ENCODE measurements around the gene VCAN. TPM values are rescaled to one million over a fixed set of nuclear protein-coding genes. Genes with fewer than 3 reads are reported as not detected.

The VCAN gene
- total RNA-seq, 1 donor from 2014 or later, result 341 TPM

- Mint-ChIP-seq H3K4me3 (no peak overlapping the region), H3K27me3 (no peaks in the 10 kb centered on the region), H3K9me3 (peaks cover 7% of the 10 kb centered on the region), H3K36me3 (peaks cover 16% of the 10 kb centered on the region), H3K27ac (peak overlapping the region; percentile 6), H3K4me1 (ENCODE audit: unreplicated experiment) (peaks cover 9% of the 10 kb centered on the region)
- TF ChIP-seq, protein P1, sequence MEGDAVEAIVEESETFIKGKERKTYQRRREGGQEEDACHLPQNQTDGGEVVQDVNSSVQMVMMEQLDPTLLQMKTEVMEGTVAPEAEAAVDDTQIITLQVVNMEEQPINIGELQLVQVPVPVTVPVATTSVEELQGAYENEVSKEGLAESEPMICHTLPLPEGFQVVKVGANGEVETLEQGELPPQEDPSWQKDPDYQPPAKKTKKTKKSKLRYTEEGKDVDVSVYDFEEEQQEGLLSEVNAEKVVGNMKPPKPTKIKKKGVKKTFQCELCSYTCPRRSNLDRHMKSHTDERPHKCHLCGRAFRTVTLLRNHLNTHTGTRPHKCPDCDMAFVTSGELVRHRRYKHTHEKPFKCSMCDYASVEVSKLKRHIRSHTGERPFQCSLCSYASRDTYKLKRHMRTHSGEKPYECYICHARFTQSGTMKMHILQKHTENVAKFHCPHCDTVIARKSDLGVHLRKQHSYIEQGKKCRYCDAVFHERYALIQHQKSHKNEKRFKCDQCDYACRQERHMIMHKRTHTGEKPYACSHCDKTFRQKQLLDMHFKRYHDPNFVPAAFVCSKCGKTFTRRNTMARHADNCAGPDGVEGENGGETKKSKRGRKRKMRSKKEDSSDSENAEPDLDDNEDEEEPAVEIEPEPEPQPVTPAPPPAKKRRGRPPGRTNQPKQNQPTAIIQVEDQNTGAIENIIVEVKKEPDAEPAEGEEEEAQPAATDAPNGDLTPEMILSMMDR (conservative IDR thresholded peaks at IDR 0.05), result no peak
- DNase-seq (ENCODE audit: extremely low spot score, unreplicated experiment), result no peak
Measured at GRCh38 chr5:83510260-83510659, 38.7 kb downstream of the VCAN start.

- TF ChIP-seq, protein P1 (conservative IDR thresholded peaks at IDR 0.05), result no peak
- Mint-ChIP-seq H3K27ac (no peak overlapping the region), H3K36me3 (peaks cover 14% of the 10 kb centered on the region), H3K4me1 (ENCODE audit: unreplicated experiment) (peaks cover 9% of the 10 kb centered on the region), H3K27me3 (no peaks in the 10 kb centered on the region), H3K9me3 (no peaks in the 10 kb centered on the region), H3K4me3 (no peak overlapping the region)
- no peak for DNase-seq (ENCODE audit: extremely low spot score, unreplicated experiment)
Measured at GRCh38 chr5:83512061-83512745, 40.7 kb downstream of the VCAN start.

DNA sequence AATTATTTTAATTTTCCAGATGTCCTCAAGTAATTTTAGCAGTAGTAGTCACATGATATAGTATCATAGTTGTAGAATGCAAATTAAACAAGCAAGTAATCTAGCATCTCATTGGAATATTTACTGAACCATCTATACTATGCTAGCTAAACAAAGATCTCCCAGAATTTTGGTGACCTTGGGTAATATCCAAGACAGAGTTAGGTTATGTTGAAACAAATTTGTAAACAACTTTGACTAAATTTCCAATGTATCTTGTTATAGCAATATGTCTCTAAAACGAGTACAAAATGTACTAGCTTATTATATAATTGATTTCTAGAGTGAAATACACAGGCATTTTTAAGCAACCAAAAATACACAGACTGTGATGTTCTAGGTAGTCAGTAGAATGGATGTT, 41.5 kb downstream of the VCAN start:
- Mint-ChIP-seq H3K9me3 (no peaks in the 10 kb centered on the region), H3K36me3 (peaks cover 14% of the 10 kb centered on the region), H3K4me3 (no peak overlapping the region), H3K27me3 (no peaks in the 10 kb centered on the region), H3K27ac (no peak overlapping the region), H3K4me1 (ENCODE audit: unreplicated experiment) (peaks cover 9% of the 10 kb centered on the region)
- no peak for DNase-seq (ENCODE audit: extremely low spot score, unreplicated experiment)
- TF ChIP-seq, protein P1 (conservative IDR thresholded peaks at IDR 0.05), result no peak

DNA sequence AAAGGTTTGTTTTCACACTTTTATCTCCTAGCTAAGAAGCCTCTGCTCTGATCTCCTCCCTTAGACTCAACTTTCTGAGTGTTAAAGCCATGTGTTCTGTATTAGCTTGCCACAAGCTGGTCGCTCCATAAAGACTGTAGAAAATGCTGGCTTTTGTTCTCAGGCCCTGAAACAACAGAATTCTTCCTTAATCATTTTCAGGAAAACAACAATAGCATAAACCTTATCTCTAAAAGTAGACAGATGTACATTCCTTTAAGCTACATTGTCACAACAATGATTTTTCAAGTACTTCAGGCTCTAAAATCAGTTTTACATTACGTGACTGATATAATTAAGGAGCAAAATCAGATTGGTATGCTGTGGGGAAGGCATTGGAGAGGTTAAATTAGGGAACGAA, 41.9 kb downstream of the VCAN start:
- H3K36me3 Mint-ChIP-seq, result peaks cover 17% of the 10 kb centered on the region
- H3K27ac Mint-ChIP-seq, result no peak overlapping the region
- no peak overlapping the region for H3K4me3 Mint-ChIP-seq
- H3K9me3 Mint-ChIP-seq, result no peaks in the 10 kb centered on the region
- H3K4me1 Mint-ChIP-seq (ENCODE audit: unreplicated experiment), result peaks cover 9% of the 10 kb centered on the region
- no peak for DNase-seq (ENCODE audit: extremely low spot score, unreplicated experiment)
- H3K27me3 Mint-ChIP-seq, result no peaks in the 10 kb centered on the region
- TF ChIP-seq, protein P1 (conservative IDR thresholded peaks at IDR 0.05), result no peak

GRCh38 chr5:83516377-83516776, 44.8 kb downstream of the VCAN start:
- Mint-ChIP-seq H3K4me3 (no peak overlapping the region), H3K36me3 (peaks cover 37% of the 10 kb centered on the region), H3K27me3 (no peaks in the 10 kb centered on the region), H3K27ac (no peak overlapping the region), H3K9me3 (peaks cover 4% of the 10 kb centered on the region), H3K4me1 (ENCODE audit: unreplicated experiment) (no peaks in the 10 kb centered on the region)
- TF ChIP-seq, protein P1 (conservative IDR thresholded peaks at IDR 0.05), result no peak
- no peak for DNase-seq (ENCODE audit: extremely low spot score, unreplicated experiment)

All from type B pancreatic cell (in vitro differentiated cells).